GM10248 (cell line): ENCODE data around the gene CCL24.

Experiments used
- CTCF ChIA-PET: fragments of 300-600 bp; sonication (Branson Sonifier 250); formaldehyde crosslinking; extraction: SDS; loops from one replicate; lab custom pipeline; 2021; ENCODE audit warnings: antibody characterized with exemption; lab: Yijun Ruan, JAX
- POLR2A ChIA-PET: fragments of 350-650 bp; sonication (Branson Sonifier 250); formaldehyde crosslinking; extraction: SDS; loops from one replicate; lab custom pipeline; 2020; ENCODE audit warnings: antibody characterized with exemption; lab: Yijun Ruan, JAX
- DNase-seq: peaks from one replicate; pipeline ENCODE4 v3.0.0; 2012; ENCODE audit errors: extremely low spot score
- TF ChIP-seq, protein P1 (sequence below): IDR thresholded peaks from 2 replicates; pipeline ENCODE4 v1.5.1; 2012; ENCODE audit warnings: mild to moderate bottlenecking, low read depth; ENCODE audit errors: extremely low read depth, missing control alignments, control extremely low read depth

The CCL24 gene

DNA sequence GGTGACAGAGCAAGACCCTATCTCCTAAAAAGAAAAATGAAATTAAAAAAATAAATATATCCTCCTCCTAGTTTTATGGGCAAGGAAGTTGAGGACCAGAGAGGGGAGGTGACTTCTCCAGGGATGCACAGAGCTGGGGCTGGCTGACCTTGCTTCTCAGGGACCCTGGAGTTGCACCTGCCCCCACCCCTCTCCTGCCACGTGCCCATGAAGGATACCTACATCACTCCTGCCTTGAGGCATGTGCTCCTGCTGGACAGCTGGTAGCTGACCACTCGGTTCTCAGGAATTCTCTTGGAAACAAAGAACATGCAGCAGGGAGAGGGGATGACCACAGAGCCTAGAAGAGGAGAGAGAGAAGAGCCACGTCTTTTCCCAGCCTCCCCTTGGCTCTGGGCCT, 522 bp downstream of the CCL24 start:
- DNase-seq = no peak
- TF ChIP-seq, protein P1, sequence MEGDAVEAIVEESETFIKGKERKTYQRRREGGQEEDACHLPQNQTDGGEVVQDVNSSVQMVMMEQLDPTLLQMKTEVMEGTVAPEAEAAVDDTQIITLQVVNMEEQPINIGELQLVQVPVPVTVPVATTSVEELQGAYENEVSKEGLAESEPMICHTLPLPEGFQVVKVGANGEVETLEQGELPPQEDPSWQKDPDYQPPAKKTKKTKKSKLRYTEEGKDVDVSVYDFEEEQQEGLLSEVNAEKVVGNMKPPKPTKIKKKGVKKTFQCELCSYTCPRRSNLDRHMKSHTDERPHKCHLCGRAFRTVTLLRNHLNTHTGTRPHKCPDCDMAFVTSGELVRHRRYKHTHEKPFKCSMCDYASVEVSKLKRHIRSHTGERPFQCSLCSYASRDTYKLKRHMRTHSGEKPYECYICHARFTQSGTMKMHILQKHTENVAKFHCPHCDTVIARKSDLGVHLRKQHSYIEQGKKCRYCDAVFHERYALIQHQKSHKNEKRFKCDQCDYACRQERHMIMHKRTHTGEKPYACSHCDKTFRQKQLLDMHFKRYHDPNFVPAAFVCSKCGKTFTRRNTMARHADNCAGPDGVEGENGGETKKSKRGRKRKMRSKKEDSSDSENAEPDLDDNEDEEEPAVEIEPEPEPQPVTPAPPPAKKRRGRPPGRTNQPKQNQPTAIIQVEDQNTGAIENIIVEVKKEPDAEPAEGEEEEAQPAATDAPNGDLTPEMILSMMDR = no peak
- ChIA-PET CTCF (interaction anchor here (2.5 kb wide), 1 partner anchor 51 kb away, joined by 7 read pairs; no protein-coding TSS in a partner anchor), POLR2A (no interaction called here)

DNA sequence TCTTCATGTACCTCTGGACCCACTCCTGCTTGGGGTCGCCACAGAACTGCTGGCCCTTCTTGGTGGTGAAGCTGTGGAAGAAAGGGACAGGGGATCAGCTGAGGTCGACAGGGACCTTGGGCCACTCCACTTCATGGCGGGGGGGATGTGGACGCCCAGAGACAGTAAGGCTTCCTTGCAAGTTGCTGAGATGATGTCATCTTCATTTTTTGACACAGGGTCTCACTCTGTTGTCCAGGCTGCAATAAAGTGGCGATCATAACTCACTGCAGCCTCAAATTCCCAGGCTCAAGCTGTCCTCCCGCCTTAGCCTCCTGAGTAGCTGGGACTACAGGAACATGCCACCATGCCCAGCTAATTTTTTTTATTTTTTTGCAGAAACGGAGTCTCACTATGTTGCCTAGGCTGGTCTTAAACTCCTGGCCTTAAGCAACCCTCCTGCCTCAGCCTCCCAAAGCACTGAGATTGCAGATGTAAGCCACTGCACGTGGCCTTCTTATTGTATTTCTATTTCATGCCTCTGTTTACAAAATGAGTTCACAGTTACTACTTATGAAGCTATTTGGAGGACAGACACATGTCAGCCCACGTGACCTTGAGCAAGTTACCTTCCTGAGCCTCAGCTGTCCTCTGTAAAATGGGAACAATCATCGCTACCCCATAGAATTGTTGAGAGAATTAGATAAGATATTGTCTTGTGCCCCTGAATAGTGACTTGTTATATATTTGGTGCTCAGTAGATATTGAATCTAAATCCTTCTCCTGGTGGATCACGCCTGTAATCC, 1.5 kb downstream of the CCL24 start:
- TF ChIP-seq, protein P1 = no peak
- CTCF ChIA-PET = interaction anchor here (1.2 kb wide), 1 partner anchor 208 kb away, joined by 3 read pairs; no protein-coding TSS in a partner anchor
- no peak for DNase-seq
- POLR2A ChIA-PET = no interaction called here

DNA sequence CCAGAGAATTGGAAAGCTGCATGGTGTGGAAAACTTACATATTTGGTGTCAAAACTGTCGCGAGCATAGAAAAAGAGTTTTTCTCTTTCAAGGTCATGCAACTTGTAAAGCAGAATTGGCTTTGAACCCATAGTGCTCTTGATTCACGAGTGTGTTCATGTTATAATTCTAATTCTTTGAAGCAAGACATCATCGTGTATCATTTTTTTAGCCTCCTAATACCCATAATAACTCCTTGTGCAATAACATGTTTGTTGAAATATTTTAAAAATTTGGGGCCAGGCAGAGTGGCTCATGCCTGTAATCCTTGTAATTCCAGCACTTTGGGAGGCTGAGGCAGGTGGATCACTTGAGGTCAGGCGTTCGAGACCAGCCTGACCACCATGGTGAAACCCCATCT, 4.2 kb downstream of the CCL24 start:
- CTCF ChIA-PET = no interaction called here
- TF ChIP-seq, protein P1 = no peak
- POLR2A ChIA-PET = no interaction called here
- no peak for DNase-seq

DNA sequence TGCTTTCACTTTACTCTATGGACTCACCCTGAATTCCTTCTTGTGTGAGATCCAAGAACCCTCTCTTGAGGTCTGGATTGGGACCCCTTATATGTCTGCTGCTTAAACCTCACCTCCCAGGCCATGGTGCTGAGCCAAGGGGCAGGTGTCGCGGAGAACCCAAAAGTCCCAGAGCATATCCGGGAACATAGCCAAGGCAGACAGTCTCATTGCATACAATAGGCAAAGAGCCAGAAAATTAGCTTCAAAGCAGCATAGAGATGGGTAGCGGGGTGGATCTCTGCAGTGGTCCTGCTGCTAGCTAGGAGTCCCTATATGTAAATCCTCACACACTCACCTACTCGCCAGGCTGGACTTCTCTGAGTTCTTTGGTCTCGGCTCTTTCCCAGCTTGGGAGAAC, 5.5 kb downstream of the CCL24 start:
- DNase-seq = no peak
- CTCF ChIA-PET = no interaction called here
- TF ChIP-seq, protein P1 = no peak
- POLR2A ChIA-PET = no interaction called here

DNA sequence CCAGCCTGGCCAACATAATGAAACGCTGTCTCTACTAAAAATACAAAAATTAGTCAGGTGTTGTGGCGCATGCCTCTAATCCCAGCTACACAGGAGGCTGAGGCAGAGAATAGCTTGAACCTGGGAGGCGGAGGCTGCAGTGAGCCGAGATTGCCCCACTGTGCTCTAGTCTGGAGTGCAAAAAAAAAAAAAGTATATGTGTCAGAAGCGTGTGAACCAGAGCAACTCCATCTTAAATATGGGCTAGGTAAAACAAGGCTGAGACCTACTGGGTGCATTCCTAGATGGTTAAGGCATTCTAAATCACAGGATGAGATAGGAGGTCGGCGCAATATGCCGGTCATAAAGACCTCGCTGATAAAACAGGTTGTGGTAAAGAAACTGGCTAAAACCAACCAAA, 6.2 kb downstream of the CCL24 start:
- ChIA-PET POLR2A (no interaction called here), CTCF (no interaction called here)
- no peak for DNase-seq
- TF ChIP-seq, protein P1 = no peak

DNA sequence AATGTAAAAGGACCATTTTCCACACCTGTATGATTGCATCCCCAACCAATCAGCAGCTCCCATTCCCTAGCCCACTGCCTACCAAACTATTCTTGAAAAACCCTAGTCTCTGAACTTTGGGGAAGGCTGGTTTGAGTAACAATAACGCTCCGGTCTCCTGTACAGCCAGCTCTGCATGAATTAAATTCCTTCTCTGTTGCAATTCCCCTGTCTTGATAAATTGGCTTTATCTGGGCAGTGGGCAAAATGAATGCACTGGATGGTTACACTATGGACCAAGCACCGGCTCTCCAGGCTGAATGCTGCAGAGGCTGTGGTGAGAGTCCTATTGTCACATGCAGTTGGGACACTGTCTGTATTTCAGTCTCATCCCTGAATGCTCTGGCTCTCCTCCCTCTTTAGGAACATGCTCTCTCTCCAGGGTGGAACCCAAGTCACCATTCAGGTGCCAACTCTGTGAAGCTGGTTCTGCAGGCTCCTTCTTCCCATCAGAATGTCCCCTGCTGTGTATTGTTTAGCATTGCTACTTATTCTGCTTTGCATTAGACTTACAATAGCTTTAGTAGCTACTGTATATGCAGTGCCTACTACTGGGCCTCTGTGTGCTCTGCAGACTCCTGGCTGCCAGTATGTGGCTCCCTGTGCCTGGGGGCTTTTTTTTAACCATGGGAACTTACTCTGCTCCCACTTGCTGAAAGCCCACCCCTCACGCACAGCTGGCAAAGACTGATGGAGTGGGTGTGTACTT, 6.9 kb downstream of the CCL24 start:
- CTCF ChIA-PET = interaction anchor here (0.8 kb wide), 1 partner anchor 30 kb away, joined by 3 read pairs; no protein-coding TSS in a partner anchor
- POLR2A ChIA-PET = no interaction called here
- TF ChIP-seq, protein P1 = no peak
- no peak for DNase-seq
